HL-60 (cell line): ENCODE data around the gene IL13RA1.
A peak's percentile ranks its signal among the peaks of the same experiment; 100 is the strongest.
"Not testable (repeated sequence)": the region's sequence is repeated elsewhere in the genome, so short reads cannot be mapped to it uniquely, and the experiment has no call there.

ENCODE experiments used
- DNase-seq, 2 experiments: peaks; one replicate each; pipeline ENCODE4 v3.0.0-alpha.2; 2010 to 2020; ENCODE audit warnings: low read depth in 1 of 2, low spot score in 1 of 2
- H3K27ac ChIP-seq: fragments of 250-450 bp; sonication (Bioruptor Pico); replicated peaks from 2 replicates; pipeline ENCODE4 v1.5.1; 2020; ENCODE audit warnings: mild to moderate bottlenecking, moderate library complexity
- H3K27me3 ChIP-seq: fragments of 250-450 bp; sonication (Bioruptor Pico); 2 replicates; pipeline ENCODE4 v1.5.1; 2021; ENCODE audit warnings: mild to moderate bottlenecking, moderate library complexity; ENCODE audit not compliant: insufficient read depth, poor library complexity, severe bottlenecking
- H3K4me3 ChIP-seq: replicated peaks from 2 replicates; pipeline ENCODE4 v1.5.1; 2011; ENCODE audit warnings: mild to moderate bottlenecking, control low read depth, low read length; ENCODE audit not compliant: insufficient read depth
- CTCF ChIP-seq: IDR thresholded peaks from one replicate; pipeline ENCODE4 v1.5.1; 2011; ENCODE audit warnings: low read length, control low read depth, inconsistent platforms; ENCODE audit not compliant: insufficient read depth
- GABPA ChIP-seq: IDR thresholded peaks from 2 replicates; pipeline ENCODE4 v1.6.1; 2012; ENCODE audit warnings: low read depth
- POLR2AphosphoS5 ChIP-seq: IDR thresholded peaks from 2 replicates; pipeline ENCODE4 v1.6.1; 2012; ENCODE audit warnings: low read depth
- REST ChIP-seq: IDR thresholded peaks from 2 replicates; pipeline ENCODE4 v1.6.1; 2012; ENCODE audit warnings: low read depth; ENCODE audit not compliant: insufficient replicate concordance
- SPI1 ChIP-seq: IDR thresholded peaks from 2 replicates; pipeline ENCODE4 v1.6.1; 2012; ENCODE audit warnings: low read depth, mild to moderate bottlenecking, borderline replicate concordance

Gene IL13RA1

GRCh38 chrX:118698516-118699170 is 28.8 kb upstream of the IL13RA1 start:
- TF ChIP-seq POLR2AphosphoS5 (no peak), SPI1 (peak; percentile 95)
- Histone ChIP-seq H3K27ac (peak overlapping the region; percentile 45), H3K4me3 (no peak overlapping the region), H3K27me3 (no peaks in the 10 kb centered on the region)
- peak; percentile 34 to 83 for DNase-seq

- Histone ChIP-seq H3K4me3 (no peak overlapping the region), H3K27ac (no peak overlapping the region), H3K27me3 (no peaks in the 10 kb centered on the region)
- TF ChIP-seq REST (no peak), CTCF (no peak), POLR2AphosphoS5 (no peak), GABPA (no peak), SPI1 (no peak)
- DNase-seq: no peak
Observed at GRCh38 chrX:118702741-118703140, 24.7 kb upstream of the IL13RA1 start.

GRCh38 chrX:118706681-118707080 is 20.7 kb upstream of the IL13RA1 start:
- TF ChIP-seq GABPA (no peak), SPI1 (peak; percentile 42; the same call in 1 of the 2 replicates), POLR2AphosphoS5 (no peak)
- Histone ChIP-seq H3K27me3 (no peaks in the 10 kb centered on the region), H3K4me3 (no peak overlapping the region), H3K27ac (no peak overlapping the region)
- peak in 1 of 2 experiments; percentile 20 for DNase-seq

GRCh38 chrX:118714521-118714920 is 12.9 kb upstream of the IL13RA1 start:
- Histone ChIP-seq H3K27ac (no peak overlapping the region), H3K27me3 (no peaks in the 10 kb centered on the region), H3K4me3 (no peak overlapping the region)
- TF ChIP-seq CTCF (no peak), GABPA (no peak), REST (no peak), SPI1 (no peak), POLR2AphosphoS5 (no peak)
- no peak for DNase-seq

- DNase-seq, H3K27ac ChIP-seq, H3K4me3 ChIP-seq, H3K27me3 ChIP-seq: not testable (repeated sequence)
Observed at GRCh38 chrX:118715917-118716316, 11.5 kb upstream of the IL13RA1 start.

GRCh38 chrX:118716833-118717232 is 10.6 kb upstream of the IL13RA1 start:
- H3K27ac ChIP-seq: peak overlapping the region; percentile 75
- not testable (repeated sequence) for H3K4me3 ChIP-seq, DNase-seq, H3K27me3 ChIP-seq
